Liver (tissue), 9 donors: ENCODE data around the gene MVB12B. TPM values are rescaled to one million over a fixed set of nuclear protein-coding genes. Genes with fewer than 3 reads are reported as not detected.

Source experiments
- DNase-seq: peaks from one replicate; pipeline ENCODE4 v3.0.0-alpha.2; 2017; ENCODE audit warnings: low spot score
- H3K27ac ChIP-seq, 2 donors: one replicate each; pipeline ENCODE4 v1.7.0; 2013; ENCODE audit warnings: inconsistent platforms in 2 of 2, low read length in 2 of 2, control low read depth in 1 of 2, low read depth in 1 of 2, mild to moderate bottlenecking in 1 of 2
- H3K27me3 ChIP-seq, 4 donors: one replicate each; pipeline versions ENCODE4 v1.6.1 to v1.7.0; 2013; ENCODE audit warnings: low read length in 3 of 4, inconsistent platforms in 1 of 4, mild to moderate bottlenecking in 1 of 4, moderate library complexity in 1 of 4; ENCODE audit not compliant: control insufficient read depth in 4 of 4, insufficient read depth in 4 of 4
- H3K36me3 ChIP-seq, 4 donors: one replicate each; pipeline versions ENCODE4 v1.6.1 to v1.7.0; 2013; ENCODE audit warnings: low read length in 3 of 4, mild to moderate bottlenecking in 3 of 4, low read depth in 1 of 4, moderate library complexity in 1 of 4; ENCODE audit not compliant: control insufficient read depth in 4 of 4, insufficient read depth in 3 of 4
- H3K4me1 ChIP-seq, 4 donors: one replicate each; pipeline versions ENCODE4 v1.6.1 to v1.7.0; 2013; ENCODE audit warnings: low read length in 3 of 4, mild to moderate bottlenecking in 3 of 4, moderate library complexity in 1 of 4; ENCODE audit not compliant: control insufficient read depth in 4 of 4, insufficient read depth in 4 of 4
- H3K4me3 ChIP-seq, 3 donors: one replicate each; pipeline versions ENCODE4 v1.6.1 to v1.7.0; 2013; ENCODE audit warnings: low read length in 3 of 3, control low read depth in 1 of 3, low read depth in 1 of 3, mild to moderate bottlenecking in 1 of 3
- H3K9ac ChIP-seq, 2 donors: one replicate each; pipeline ENCODE4 v1.7.0; 2013; ENCODE audit warnings: low read length in 2 of 2, mild to moderate bottlenecking in 2 of 2, moderate library complexity in 2 of 2, control low read depth in 1 of 2, low read depth in 1 of 2
- H3K9me3 ChIP-seq, 4 donors: one replicate each; pipeline versions ENCODE4 v1.6.1 to v1.7.0; 2013; ENCODE audit warnings: low read length in 3 of 4; ENCODE audit not compliant: control insufficient read depth in 4 of 4
- EGR1 ChIP-seq, 2 donors: IDR thresholded peaks; 2 replicates each; pipeline ENCODE4 v1.6.1; 2016 to 2018; ENCODE audit warnings: antibody characterized with exemption in 2 of 2, low read depth in 2 of 2
- FOXA1 ChIP-seq: IDR thresholded peaks from 2 replicates; pipeline ENCODE4 v1.6.1; 2016; ENCODE audit warnings: antibody characterized with exemption
- HNF4A ChIP-seq, 2 donors: conservative IDR thresholded peaks; 2 replicates each; pipeline ENCODE4 v1.6.1; 2016; ENCODE audit warnings: antibody characterized with exemption in 2 of 2, mild to moderate bottlenecking in 2 of 2
- HNF4G ChIP-seq: IDR thresholded peaks from 2 replicates; pipeline ENCODE4 v1.6.1; 2016; ENCODE audit warnings: antibody characterized with exemption
- NR2F2 ChIP-seq: IDR thresholded peaks from 2 replicates; pipeline ENCODE4 v1.6.1; 2016; ENCODE audit warnings: antibody characterized with exemption
- RAD21 ChIP-seq, 2 donors: IDR thresholded peaks; 2 replicates each; pipeline ENCODE4 v1.6.1; 2016; ENCODE audit warnings: antibody characterized with exemption in 2 of 2, mild to moderate bottlenecking in 2 of 2
- REST ChIP-seq: IDR thresholded peaks from 2 replicates; pipeline ENCODE4 v1.6.1; 2016; ENCODE audit warnings: antibody characterized with exemption, mild to moderate bottlenecking
- RXRA ChIP-seq, 2 donors: IDR thresholded peaks; 2 replicates each; pipeline ENCODE4 v1.6.1; 2017 to 2018; ENCODE audit warnings: antibody characterized with exemption in 2 of 2, mild to moderate bottlenecking in 1 of 2
- YY1 ChIP-seq: IDR thresholded peaks from 2 replicates; pipeline ENCODE4 v1.6.1; 2016; ENCODE audit warnings: antibody characterized with exemption, mild to moderate bottlenecking
- ZBTB33 ChIP-seq: IDR thresholded peaks from 2 replicates; pipeline ENCODE4 v1.6.1; 2016; ENCODE audit warnings: antibody characterized with exemption
- WGBS: extraction: QIAGEN DNeasy Blood & Tissue Kit; methylation state at CpG from one replicate; pipeline ENCODE4 v1.1.7; 2013; 5-methylcytosine and 5-hydroxymethylcytosine counted together
- polyA plus RNA-seq, 2 donors: library from polyadenylated mRNA; stranded (reverse) in 1 of 2; unstranded in 1 of 2; fragments of 200-250 nt in 1 of 2; fragments of >200 nt in 1 of 2; fragmentation: Nextera tagmentation in 1 of 2; extraction: Ambion mirVana in 1 of 2; gene quantifications; one replicate each; pipeline versions ENCODE4 v1.2.1 to v1.2.3, GENCODE V29; 2013 to 2015
- total RNA-seq, 2 donors: library from RNA; depleted of rRNA; stranded (reverse); fragments of >200 nt; gene quantifications; one replicate each; pipeline ENCODE4 v1.2.3, GENCODE V29; 2014
- donor health status: healthy.
- donor health status: healthy.
- donor health status: healthy.
- donor health status: healthy.
- donor health status: healthy.

Gene MVB12B
- total and polyA plus RNA-seq, 4 donors: 5.3 to 12.4 (median 8.4) TPM

DNA sequence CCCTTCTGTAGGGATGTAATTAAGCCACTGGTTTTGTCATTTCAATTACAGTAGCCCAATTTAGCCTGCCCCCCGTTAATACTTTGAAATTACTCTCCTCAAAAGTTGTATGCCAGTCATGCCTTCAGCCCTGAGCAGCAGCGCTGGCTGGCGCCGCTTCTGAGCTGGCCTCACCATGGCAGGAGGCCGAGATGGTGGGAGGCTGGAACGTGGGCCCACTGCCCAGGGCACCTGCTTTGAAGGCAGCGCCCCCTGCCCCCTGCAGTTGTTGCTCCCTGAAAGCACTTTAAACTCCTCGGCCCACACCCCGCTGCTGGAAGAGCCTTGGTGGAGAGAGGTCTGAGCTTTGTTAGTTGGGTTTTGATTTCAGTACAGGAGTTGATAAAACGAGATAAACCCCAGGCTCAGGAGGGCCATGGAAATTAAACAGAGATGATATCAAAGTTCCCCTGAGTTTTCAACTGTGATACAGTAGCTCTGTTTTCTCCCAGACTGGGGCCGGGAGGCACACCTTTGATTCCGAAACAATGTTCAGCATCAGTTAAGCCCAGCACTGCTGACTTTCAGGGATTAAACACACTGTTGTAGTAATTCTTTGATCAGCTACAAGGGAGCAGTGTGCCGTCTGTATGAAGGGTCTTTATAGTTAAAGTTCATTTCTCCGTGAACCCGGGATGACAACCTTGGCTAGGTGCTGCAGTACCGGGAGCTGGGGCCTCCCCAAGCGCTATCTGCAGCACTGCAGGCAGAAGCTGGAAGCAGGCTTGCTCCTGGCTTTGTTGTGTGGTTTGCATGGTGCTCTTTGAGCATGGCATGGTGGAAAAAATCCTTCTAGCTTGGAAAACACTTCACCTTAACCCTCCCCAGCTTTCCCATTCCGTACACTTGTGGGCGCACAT is 9.5 kb downstream of the MVB12B start:
- H3K27me3 ChIP-seq: no peaks in the 10 kb centered on the region
- H3K4me3 ChIP-seq: peak overlapping the region in 1 of 3 donors; percentile 39
- no peak for DNase-seq
- peak overlapping the region in 1 of 2 donors; percentile 11 for H3K9ac ChIP-seq
- WGBS: 50% methylated on average over 19 of the region's 19 CpGs
- H3K4me1 ChIP-seq: peaks cover 14 to 48% (median 24%) of the 10 kb centered on the region in 4 donors
- TF ChIP-seq NR2F2 (no peak), RAD21 (IDR thresholded peaks at IDR 0.05) (no peak), EGR1 (IDR thresholded peaks at IDR 0.05; ENCODE audit: low read depth in 2 of 2) (no peak), REST (peak; percentile 2), YY1 (peak; percentile 11), ZBTB33 (no peak)
- H3K27ac ChIP-seq: peak overlapping the region; percentile 62 to 95
- no peaks in the 10 kb centered on the region for H3K9me3 ChIP-seq
- H3K36me3 ChIP-seq: peaks cover 0 to 7% (median under 1%) of the 10 kb centered on the region in 4 donors

DNA sequence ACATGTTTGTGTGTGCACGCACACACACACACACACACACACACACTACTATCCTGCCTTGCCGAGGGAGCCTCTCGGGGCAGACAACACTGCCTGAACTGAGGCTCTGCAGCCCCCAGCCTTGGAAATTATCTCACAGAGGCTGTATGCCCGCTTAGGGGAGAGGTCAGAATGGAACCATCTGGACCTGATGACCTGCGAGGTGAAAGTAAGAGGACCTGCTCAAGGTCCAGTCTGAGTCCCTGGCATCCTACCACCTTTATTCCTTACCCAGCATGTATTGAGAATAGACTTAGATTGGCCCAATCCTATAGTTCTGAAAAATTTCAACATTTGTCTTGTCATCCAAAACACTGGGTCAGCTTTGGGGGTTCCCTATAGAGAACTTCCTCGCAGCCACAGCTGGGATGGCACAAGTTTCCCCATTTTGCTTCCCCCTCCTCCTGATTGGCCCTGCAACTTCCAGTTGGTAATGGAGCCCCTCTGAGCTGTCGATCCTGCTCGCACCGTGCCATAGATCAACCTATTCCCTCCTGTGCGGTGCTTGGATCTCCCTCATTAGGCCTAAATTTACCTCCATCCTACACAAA is 10.2 kb downstream of the MVB12B start:
- H3K27ac ChIP-seq: no peak overlapping the region
- H3K36me3 ChIP-seq: peaks cover 0 to 12% (median 5%) of the 10 kb centered on the region in 4 donors
- peak; percentile 68 to 95 for TF ChIP-seq HNF4A (conservative IDR thresholded peaks at IDR 0.05)
- peak; percentile 57 for TF ChIP-seq HNF4G
- TF ChIP-seq FOXA1: no peak
- TF ChIP-seq RXRA (IDR thresholded peaks at IDR 0.05): peak; percentile 16 to 46
- no peaks in the 10 kb centered on the region for H3K27me3 ChIP-seq
- H3K9me3 ChIP-seq: no peaks in the 10 kb centered on the region
- no peak overlapping the region for H3K9ac ChIP-seq
- DNase-seq: no peak
- H3K4me1 ChIP-seq: peaks cover 14 to 48% (median 24%) of the 10 kb centered on the region in 4 donors
- peak overlapping the region in 1 of 3 donors; percentile 39 for H3K4me3 ChIP-seq
- WGBS: 72% methylated on average over 10 of the region's 10 CpGs
